ENCODE results near the gene UBTF. TPM values are rescaled to one million over a fixed set of nuclear protein-coding genes. Genes with fewer than 3 reads are reported as not detected.
A peak's percentile ranks its signal among the peaks of the same experiment; 100 is the strongest.

Gene UBTF
- total and polyA plus RNA-seq, 9 of the 15 experiments (the other 6 are each of a cell fraction or from before 2014, with no cell fraction given) = 1.2 to 113 (median 83.6) TPM

GRCh38 chr17:44199553-44200477 lies 19.7 kb downstream of the UBTF start, which contains the start of gene ATXN7L3 (continued):
- no peak for TF ChIP-seq BRF2 (IDR thresholded peaks at IDR 0.05; ENCODE audit: borderline replicate concordance, insufficient read depth, insufficient read length)
- no peak for TF ChIP-seq BDP1 (IDR thresholded peaks at IDR 0.05; ENCODE audit: insufficient read depth, insufficient read length)
- peak; percentile 24; the same call in 1 of the 2 replicates for TF ChIP-seq PHF8 (IDR thresholded peaks at IDR 0.05; ENCODE audit: borderline replicate concordance, low read length)
- no peak for TF ChIP-seq POLR3G (IDR thresholded peaks at IDR 0.05; ENCODE audit: extremely low read depth, insufficient read length, insufficient replicate concordance)
- TF ChIP-seq ATF6 (CRISPR knock-in tag; IDR thresholded peaks at IDR 0.05) = no peak
- no peak for TF ChIP-seq ZNF699 (CRISPR knock-in tag; IDR thresholded peaks at IDR 0.05; ENCODE audit: insufficient replicate concordance)
- TF ChIP-seq MAX (CRISPR knock-in tag; IDR thresholded peaks at IDR 0.05) = peak; percentile 89
- TF ChIP-seq ZNF512 (tag; IDR thresholded peaks at IDR 0.05) = no peak
- no peak for TF ChIP-seq STAG1 (CRISPR knock-in tag; IDR thresholded peaks at IDR 0.05; ENCODE audit: borderline replicate concordance)
- no peak for TF ChIP-seq ZNF780A (CRISPR knock-in tag; IDR thresholded peaks at IDR 0.05)
- no peak for TF ChIP-seq ZNF133 (CRISPR knock-in tag; IDR thresholded peaks at IDR 0.05)
- no peak for TF ChIP-seq SAP30 (IDR thresholded peaks at IDR 0.05; ENCODE audit: borderline replicate concordance, insufficient read depth, low read depth, low read length, poor library complexity, severe bottlenecking)
- TF ChIP-seq EP300 (IDR thresholded peaks at IDR 0.05; ENCODE audit: low read length) = no peak
- TF ChIP-seq PRMT5 (CRISPR knock-in tag; IDR thresholded peaks at IDR 0.05) = no peak
- 0 out of 2 replicates have a peak, but pooled peaks have one; percentile 3 for TF ChIP-seq JUND (IDR thresholded peaks at IDR 0.05; ENCODE audit: borderline replicate concordance, low read depth, low read length)
- no peak; the same call in 2 of the 3 replicates for TF ChIP-seq JUND (tag; IDR thresholded peaks at IDR 0.05; ENCODE audit: borderline replicate concordance, low read depth, low read length)
- TF ChIP-seq NELFE (IDR thresholded peaks at IDR 0.05; ENCODE audit: insufficient read depth, insufficient read length) = no peak
- TF ChIP-seq ZNF444 (CRISPR knock-in tag; IDR thresholded peaks at IDR 0.05) = no peak
- peak; percentile 50 for TF ChIP-seq HNRNPLL (IDR thresholded peaks at IDR 0.05; ENCODE audit: low read depth, low read length, poor library complexity, severe bottlenecking)
- TF ChIP-seq MAFF (IDR thresholded peaks at IDR 0.05; ENCODE audit: low read length) = no peak
- no peak for TF ChIP-seq ZNF507 (tag; conservative IDR thresholded peaks at IDR 0.05)
- TF ChIP-seq KDM1A (IDR thresholded peaks at IDR 0.05) = peak in 1 of 2 experiments; percentile 25; a peak in 1 of 4 replicates
- 0 out of 2 replicates have a peak, but pooled peaks have one; percentile 46 for TF ChIP-seq CBX1 (IDR thresholded peaks at IDR 0.05; ENCODE audit: low read depth)

Data from K562 (cell line).